Measurements from ENCODE around the gene HOXB9. TPM values are rescaled to one million over a fixed set of nuclear protein-coding genes. Genes with fewer than 3 reads are reported as not detected.
A peak's percentile ranks its signal among the peaks of the same experiment; 100 is the strongest.

HOXB9 gene
- total and polyA plus RNA-seq, 2 donors (not counting 3 experiments of a cell fraction or from before 2014, with no cell fraction given): 0.79 to 1.1 TPM

DNA sequence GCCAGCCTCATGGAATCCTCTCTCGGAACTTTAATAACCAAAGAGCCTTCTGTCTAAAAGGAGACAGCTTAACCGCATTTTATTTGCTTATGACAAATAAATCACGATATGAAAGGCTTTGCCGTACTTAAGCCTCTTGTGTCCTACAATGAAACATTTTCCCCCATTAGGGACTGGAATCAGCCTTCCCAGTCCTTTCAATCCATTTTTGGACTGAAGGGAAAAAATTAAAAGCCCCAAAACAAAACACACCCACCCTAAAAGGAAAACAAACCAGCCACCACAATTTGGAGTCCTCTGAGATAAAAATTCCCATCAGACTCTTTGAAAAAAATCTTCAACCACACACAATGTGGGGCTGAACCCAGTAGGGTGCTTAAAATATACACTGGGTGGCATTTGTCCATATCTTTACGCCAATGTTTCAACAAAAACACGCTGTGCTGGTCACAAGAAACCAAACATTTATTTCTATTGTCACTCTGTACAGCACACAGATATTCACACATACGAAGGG is 51.0 kb downstream of the HOXB9 start:
- Histone ChIP-seq H2AFZ (ENCODE audit: low read depth, low read length) (no peak overlapping the region), H3K4me2 (ENCODE audit: insufficient read depth, low read length) (peak overlapping the region; percentile 81), H3K4me1 (ENCODE audit: control insufficient read depth, extremely low read depth, insufficient read depth, low read length) (peaks cover 80% of the 10 kb centered on the region), H3K9ac (replicated peaks; ENCODE audit: extremely low read depth, insufficient read depth, low read length) (peak overlapping the region; percentile 29), H4K20me1 (replicated peaks; ENCODE audit: control insufficient read depth, extremely low read depth, insufficient read depth, low read length) (no peaks in the 10 kb centered on the region), H3K4me3 (replicated peaks in 1 of 3; ENCODE audit: insufficient read depth in 1 of 3, low read depth in 1 of 3, low read length in 3 of 3) (peak overlapping the region in 2 of 3 experiments; percentile 9 to 46), H3K36me3 (ENCODE audit: control insufficient read depth in 2 of 2, extremely low read depth in 1 of 2, insufficient read depth in 2 of 2, low read length in 2 of 2) (peaks cover 0 to 3% of the 10 kb centered on the region in 2 experiments), H3K9me1 (replicated peaks; ENCODE audit: control insufficient read depth, extremely low read depth, insufficient read depth, low read length) (no peaks in the 10 kb centered on the region), H3K27ac (ENCODE audit: insufficient read depth, low read depth, low read length) (peak overlapping the region; percentile 47), H3K79me2 (ENCODE audit: control insufficient read depth, insufficient read depth, low read length) (peaks cover 94% of the 10 kb centered on the region), H3K27me3 (ENCODE audit: control insufficient read depth in 2 of 2, insufficient read depth in 2 of 2, low read length in 2 of 2) (no peaks in the 10 kb centered on the region), H3K9me3 (replicated peaks; ENCODE audit: control insufficient read depth, insufficient read depth, low read length) (no peaks in the 10 kb centered on the region)
- TF ChIP-seq GATA2 (IDR thresholded peaks at IDR 0.05; ENCODE audit: insufficient read depth, insufficient read length, low read depth, low read length): no peak
- TF ChIP-seq EZH2 (IDR thresholded peaks at IDR 0.05; ENCODE audit: borderline replicate concordance, low read depth, low read length, severe bottlenecking): no peak
- no peak for TF ChIP-seq FOS (IDR thresholded peaks at IDR 0.05; ENCODE audit: borderline replicate concordance, insufficient read depth, low read length)
- TF ChIP-seq, protein P1, sequence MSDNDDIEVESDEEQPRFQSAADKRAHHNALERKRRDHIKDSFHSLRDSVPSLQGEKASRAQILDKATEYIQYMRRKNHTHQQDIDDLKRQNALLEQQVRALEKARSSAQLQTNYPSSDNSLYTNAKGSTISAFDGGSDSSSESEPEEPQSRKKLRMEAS (IDR thresholded peaks at IDR 0.05; ENCODE audit: insufficient read depth, insufficient read length): no peak
- TF ChIP-seq MYC (IDR thresholded peaks at IDR 0.05; ENCODE audit: low read depth, low read length): no peak
- TF ChIP-seq POLR2A (IDR thresholded peaks at IDR 0.05; ENCODE audit: low read depth, low read length): no peak
- TF ChIP-seq POLR2AphosphoS5 (IDR thresholded peaks at IDR 0.05; ENCODE audit: insufficient read depth, low read depth, low read length): no peak
- TF ChIP-seq, protein P2, sequence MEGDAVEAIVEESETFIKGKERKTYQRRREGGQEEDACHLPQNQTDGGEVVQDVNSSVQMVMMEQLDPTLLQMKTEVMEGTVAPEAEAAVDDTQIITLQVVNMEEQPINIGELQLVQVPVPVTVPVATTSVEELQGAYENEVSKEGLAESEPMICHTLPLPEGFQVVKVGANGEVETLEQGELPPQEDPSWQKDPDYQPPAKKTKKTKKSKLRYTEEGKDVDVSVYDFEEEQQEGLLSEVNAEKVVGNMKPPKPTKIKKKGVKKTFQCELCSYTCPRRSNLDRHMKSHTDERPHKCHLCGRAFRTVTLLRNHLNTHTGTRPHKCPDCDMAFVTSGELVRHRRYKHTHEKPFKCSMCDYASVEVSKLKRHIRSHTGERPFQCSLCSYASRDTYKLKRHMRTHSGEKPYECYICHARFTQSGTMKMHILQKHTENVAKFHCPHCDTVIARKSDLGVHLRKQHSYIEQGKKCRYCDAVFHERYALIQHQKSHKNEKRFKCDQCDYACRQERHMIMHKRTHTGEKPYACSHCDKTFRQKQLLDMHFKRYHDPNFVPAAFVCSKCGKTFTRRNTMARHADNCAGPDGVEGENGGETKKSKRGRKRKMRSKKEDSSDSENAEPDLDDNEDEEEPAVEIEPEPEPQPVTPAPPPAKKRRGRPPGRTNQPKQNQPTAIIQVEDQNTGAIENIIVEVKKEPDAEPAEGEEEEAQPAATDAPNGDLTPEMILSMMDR (IDR thresholded peaks at IDR 0.05; ENCODE audit: extremely low read depth in 1 of 2, insufficient read depth in 1 of 2, low read depth in 1 of 2, low read length in 2 of 2): no peak
- no peak for TF ChIP-seq JUN (IDR thresholded peaks at IDR 0.05; ENCODE audit: borderline replicate concordance, insufficient read depth, insufficient read length, low read depth)
- intact Hi-C loops (cut with micrococcal nuclease): loop anchor here (1.0 kb wide), 1 partner anchor 31 kb away; no protein-coding TSS in a partner anchor
- dilution Hi-C loops (cut with MboI; ENCODE audit: extremely low pct_ligation_motif_present, low sequenced_read_pairs): no loop called here
- no TSS peak for BruUV-seq (replicated peaks)
- ChIA-PET POLR2A (no interaction called here), CTCF (interaction anchor here (0.7 to 2.4 kb wide), 3 partner anchors 19 to 222 kb away, joined by 3 to 9 read pairs (median 4); no protein-coding TSS in a partner anchor)
- DNase-seq (ENCODE audit: low read depth, low spot score) (peak; percentile 53), FAIRE-seq (peak; percentile 38)

All from endothelial cell of umbilical vein (primary cell).